ENCODE results near the gene SASH1.

- TF ChIP-seq CTCF (IDR thresholded peaks at IDR 0.05), result no peak
- no peak for TF ChIP-seq EP300 (IDR thresholded peaks at IDR 0.05)
- no peak for TF ChIP-seq POLR2A (IDR thresholded peaks at IDR 0.05)
Observed at GRCh38 chr6:148348335-148348734, 5.7 kb downstream of the SASH1 start.

Data from sigmoid colon (tissue), 4 donors.